ENCODE measurements around the gene DIPK1C. TPM values are rescaled to one million over a fixed set of nuclear protein-coding genes. Genes with fewer than 3 reads are reported as not detected.
A peak's percentile ranks its signal among the peaks of the same experiment; 100 is the strongest.

DIPK1C gene
- total RNA-seq, 4 donors from 2014 or later: 0.16 to 0.27 TPM; not detected in 2

DNA sequence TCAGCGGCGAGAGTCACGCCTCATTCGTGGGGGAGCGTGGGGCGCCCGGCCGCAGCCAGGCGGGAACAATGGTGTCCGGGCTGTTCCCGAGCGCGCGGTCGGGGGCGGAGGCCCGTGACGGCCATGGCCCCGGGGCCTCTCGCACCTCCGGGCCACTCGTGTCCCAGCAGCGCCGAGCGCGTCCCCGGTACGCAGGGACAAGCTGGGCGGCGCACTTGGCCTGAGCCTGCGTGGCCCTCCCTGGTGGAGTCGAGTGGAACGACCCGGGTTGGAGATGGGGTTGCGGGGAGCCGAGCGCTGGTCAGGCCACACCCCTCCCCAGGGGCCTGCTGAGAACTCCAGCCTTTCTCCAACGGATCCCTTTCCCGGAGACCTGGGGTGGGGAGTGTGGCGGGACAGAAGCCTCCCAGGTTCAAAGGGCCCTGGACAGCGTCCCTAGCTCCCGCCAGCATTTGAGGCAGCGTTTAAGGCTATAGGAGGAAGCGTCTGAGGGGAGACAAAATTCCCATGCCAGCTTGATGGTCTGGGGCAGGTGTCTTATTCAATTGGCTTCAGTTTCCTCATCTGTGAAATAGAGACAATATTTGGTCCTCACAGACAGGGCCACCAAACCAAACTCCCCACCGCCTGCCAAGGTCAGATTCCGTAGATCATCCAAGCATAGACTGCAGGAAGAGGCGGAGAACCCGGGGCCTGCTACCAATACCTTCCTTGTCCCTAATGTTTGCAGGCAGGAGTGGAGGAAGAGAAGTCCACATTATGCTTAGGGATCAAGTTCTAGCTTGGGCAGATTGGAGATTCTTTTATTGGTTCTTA is 39.6 kb upstream of the DIPK1C start:
- WGBS, 2 donors (ENCODE audit: low coverage in 1 of 2): 9 to 40% methylated on average over 1 to 19 of the region's 48 CpGs
- peak; percentile 70 for DNase-seq
- Histone ChIP-seq H3K27ac (peak overlapping the region; percentile 90 to 95 (median 94)), H3K4me3 (peak overlapping the region; percentile 70 to 94 (median 80)), H3K4me1 (peaks cover 9 to 44% (median 33%) of the 10 kb centered on the region in 4 donors), H3K27me3 (no peaks in the 10 kb centered on the region), H3K36me3 (peaks cover 0 to 2% (median under 1%) of the 10 kb centered on the region in 4 donors), H3K9me3 (no peaks in the 10 kb centered on the region)
- in situ Hi-C loops (cut with MboI; ENCODE audit: low pct_ligation_motif_present in 1 of 4, low pct_unique_long_range_greater_than_20kb in 1 of 4, low sequenced_read_pairs in 3 of 4) (loop anchor here in 2 of 4 donors (10.0 to 25.0 kb wide), 2 partner anchors 142 to 716 kb away; partner anchors contain the start of genes PTGR3 (in 1 of the 2) and TSHZ1 (in 1 of the 2)), intact Hi-C loops (cut with DNase I; ENCODE audit: low total_unique reads) (loop anchor here (10.0 kb wide), 1 partner anchor 142 kb away; no protein-coding TSS in a partner anchor)
- TF ChIP-seq CTCF (IDR thresholded peaks at IDR 0.05) (peak; percentile 13 to 61 (median 29)), POLR2A (IDR thresholded peaks at IDR 0.05) (no peak), POLR2AphosphoS5 (IDR thresholded peaks at IDR 0.05) (no peak)

GRCh38 chr18:74495581-74496507 is 38.7 kb upstream of the DIPK1C start, which contains the start of gene CNDP2:
CNDP2 (plus strand) TSS chr18:74496363; CDS start chr18:74499974, 3,611 bp downstream.
- intact Hi-C loops (cut with DNase I; ENCODE audit: low total_unique reads): loop anchor here (10.0 kb wide), 1 partner anchor 141 kb away; no protein-coding TSS in a partner anchor
- TF ChIP-seq POLR2A (IDR thresholded peaks at IDR 0.05) (peak; percentile 86), CTCF (IDR thresholded peaks at IDR 0.05) (no peak), POLR2AphosphoS5 (IDR thresholded peaks at IDR 0.05) (peak; percentile 85 to 94 (median 94))
- H3K9me3 ChIP-seq: no peaks in the 10 kb centered on the region
- in situ Hi-C loops (cut with MboI; ENCODE audit: low pct_ligation_motif_present in 1 of 4, low pct_unique_long_range_greater_than_20kb in 1 of 4, low sequenced_read_pairs in 3 of 4): loop anchor here in 2 of 4 donors (10.0 to 25.0 kb wide), 2 partner anchors 141 to 716 kb away; partner anchors contain the start of genes PTGR3 (in 1 of the 2) and TSHZ1 (in 1 of the 2)
- no peaks in the 10 kb centered on the region for H3K27me3 ChIP-seq
- peak within 1 kb of the TSS; percentile 90 to 95 (median 94) for H3K27ac ChIP-seq
- peak; percentile 100 for DNase-seq
- 0% methylated on average over 2 to 56 of the region's 71 CpGs for WGBS, 2 donors (ENCODE audit: low coverage in 1 of 2)
- H3K4me3 ChIP-seq: peak within 1 kb of the TSS; percentile 70 to 94 (median 80)
- H3K36me3 ChIP-seq: no peaks in the 10 kb centered on the region
- H3K4me1 ChIP-seq: peaks cover 9 to 39% (median 27%) of the 10 kb centered on the region in 4 donors

- H3K4me3 ChIP-seq: no peak overlapping the region
- intact Hi-C loops (cut with DNase I; ENCODE audit: low total_unique reads) (loop anchor here (10.0 kb wide), 1 partner anchor 140 kb away; no protein-coding TSS in a partner anchor), in situ Hi-C loops (cut with MboI; ENCODE audit: low pct_ligation_motif_present in 1 of 4, low pct_unique_long_range_greater_than_20kb in 1 of 4, low sequenced_read_pairs in 3 of 4) (loop anchor here (5.0 to 25.0 kb wide), 3 partner anchors 140 to 718 kb away; partner anchors contain the start of genes PTGR3 (in 1 of the 4) and TSHZ1 (in 1 of the 4))
- no peak for DNase-seq
- TF ChIP-seq CTCF (IDR thresholded peaks at IDR 0.05): no peak
- no peak for TF ChIP-seq POLR2AphosphoS5 (IDR thresholded peaks at IDR 0.05)
- no peak for TF ChIP-seq EP300 (IDR thresholded peaks at IDR 0.05; ENCODE audit: low read depth)
- no peak for TF ChIP-seq POLR2A (IDR thresholded peaks at IDR 0.05)
- peaks cover 9 to 31% (median 23%) of the 10 kb centered on the region in 4 donors for H3K4me1 ChIP-seq
- no peaks in the 10 kb centered on the region for H3K36me3 ChIP-seq
- 57 to 58% methylated on average over 1 of the region's 1 CpG for WGBS, 2 donors (ENCODE audit: low coverage in 1 of 2)
- no peaks in the 10 kb centered on the region for H3K9me3 ChIP-seq
- no peak overlapping the region for H3K27ac ChIP-seq
- no peaks in the 10 kb centered on the region for H3K27me3 ChIP-seq
These were observed 37.4 kb upstream of the DIPK1C start for GRCh38 chr18:74494514-74494913.

All from transverse colon (tissue), 4 donors.